GM12878 (cell line): ENCODE results near the gene RFWD3. TPM values are rescaled to one million over a fixed set of nuclear protein-coding genes. Genes with fewer than 3 reads are reported as not detected.

Experiments used
- ATAC-seq: fragments of 200-7000 bp; cut with Tn5 transposase; 3 replicates; pipeline ENCODE4 v1.9.1; 2020; ENCODE audit warnings: mild to moderate bottlenecking, moderate library complexity
- BruUV-seq: library from RNA; stranded (reverse); fragments of 400-500 nt; replicated peaks from 2 replicates; lab custom pipeline; 2021; lab: Mats Ljungman, UMichigan
- CTCF ChIA-PET: fragments of 300-600 bp; sonication (Branson Sonifier 250); formaldehyde crosslinking; extraction: SDS; loops from one replicate; lab custom pipeline; 2021; ENCODE audit warnings: inconsistent platforms; lab: Yijun Ruan, JAX
- POLR2A ChIA-PET: fragments of 350-600 bp; formaldehyde crosslinking; extraction: SDS; loops from one replicate; lab custom pipeline; 2021; ENCODE audit warnings: inconsistent platforms; lab: Charles Lee
- RAD21 ChIA-PET: fragments of 300-600 bp; sonication (Branson Sonifier 250); formaldehyde crosslinking; loops from one replicate; lab custom pipeline; 2023; ENCODE audit warnings: antibody characterized with exemption; ENCODE audit not compliant: unreplicated experiment; lab: Charles Lee
- SMC1A ChIA-PET: fragments of 300-600 bp; sonication (Branson Sonifier 250); formaldehyde crosslinking; loops from one replicate; lab custom pipeline; 2023; ENCODE audit not compliant: unreplicated experiment, uncharacterized antibody; lab: Charles Lee
- DNase-seq: peaks from one replicate; pipeline ENCODE4 v3.0.0-alpha.2; 2011; ENCODE audit warnings: low read depth, low spot score
- FAIRE-seq: peaks from 3 replicates; lab custom pipeline; 2011; peaks lifted over from hg19 to GRCh38; lab: Jason Lieb, UNC
- H2AFZ ChIP-seq: 2 replicates; pipeline ENCODE4 v1.6.0; 2011; ENCODE audit warnings: low read depth, low read length, control low read depth; ENCODE audit not compliant: control insufficient read depth
- H3K27ac ChIP-seq: 2 replicates; pipeline ENCODE4 v1.5.1; 2011; ENCODE audit warnings: control low read depth; ENCODE audit not compliant: control insufficient read depth, insufficient read depth
- H3K27me3 ChIP-seq, 2 experiments: replicated peaks in 1 of 2; 2 replicates each; pipeline versions ENCODE4 v1.6.0 to v1.6.1; 2011; ENCODE audit warnings: low read length in 1 of 2; ENCODE audit not compliant: control insufficient read depth in 2 of 2, insufficient read depth in 2 of 2
- H3K36me3 ChIP-seq, 2 experiments: 2 replicates each; pipeline ENCODE4 v1.5.1; 2011; ENCODE audit warnings: low read length in 1 of 2; ENCODE audit not compliant: control insufficient read depth in 2 of 2, insufficient read depth in 2 of 2
- H3K4me1 ChIP-seq: 2 replicates; pipeline ENCODE4 v1.6.1; 2011; ENCODE audit warnings: mild to moderate bottlenecking, low read length, moderate library complexity, mixed read lengths; ENCODE audit not compliant: control insufficient read depth, insufficient read depth
- H3K4me2 ChIP-seq: 2 replicates; pipeline ENCODE4 v1.6.0; 2011; ENCODE audit warnings: control low read depth; ENCODE audit not compliant: control insufficient read depth, insufficient read depth
- H3K4me3 ChIP-seq: fragments of 200-600 bp; sonication (generic); 2 replicates; pipeline ENCODE4 v1.5.1; 2016
- H3K79me2 ChIP-seq: 2 replicates; pipeline ENCODE4 v1.6.0; 2011; ENCODE audit warnings: low read length; ENCODE audit not compliant: control insufficient read depth, insufficient read depth
- H3K9ac ChIP-seq: 2 replicates; pipeline ENCODE4 v1.8.0; 2011; ENCODE audit warnings: low read length, control low read depth, mixed read lengths; ENCODE audit not compliant: control insufficient read depth, insufficient read depth
- H3K9me3 ChIP-seq: replicated peaks from 3 replicates; pipeline ENCODE4 v1.5.1; 2011; ENCODE audit warnings: mild to moderate bottlenecking, low read length; ENCODE audit not compliant: control insufficient read depth, insufficient read depth
- H4K20me1 ChIP-seq: 2 replicates; pipeline ENCODE4 v1.6.0; 2011; ENCODE audit not compliant: control insufficient read depth, insufficient read depth
- BRCA1 ChIP-seq: IDR thresholded peaks from 2 replicates; pipeline ENCODE4 v1.6.1; 2011; ENCODE audit warnings: low read depth, low read length, improper control_type of control experiment
- ESRRA ChIP-seq: IDR thresholded peaks from 2 replicates; pipeline ENCODE4 v1.6.1; 2012; ENCODE audit warnings: mild to moderate bottlenecking, low read length, improper control_type of control experiment
- HDGF ChIP-seq: fragments of 450-650 bp; IDR thresholded peaks from 2 replicates; pipeline ENCODE4 v1.6.1; 2016; ENCODE audit warnings: antibody characterized with exemption
- RAD21 ChIP-seq: IDR thresholded peaks from 2 replicates; pipeline ENCODE4 v1.6.1; 2011; ENCODE audit warnings: mild to moderate bottlenecking, low read depth, low read length, moderate library complexity; ENCODE audit not compliant: insufficient read depth
- SIX5 ChIP-seq: IDR thresholded peaks from 2 replicates; pipeline ENCODE4 v1.6.1; 2011; ENCODE audit warnings: mild to moderate bottlenecking, low read depth, low read length, moderate library complexity; ENCODE audit not compliant: severe bottlenecking
- SMARCA5 ChIP-seq: fragments of 450-650 bp; IDR thresholded peaks from 2 replicates; pipeline ENCODE4 v1.6.1; 2017; ENCODE audit warnings: mild to moderate bottlenecking
- SREBF1 ChIP-seq: IDR thresholded peaks from 2 replicates; pipeline ENCODE4 v1.6.1; 2012; ENCODE audit warnings: mild to moderate bottlenecking, low read length
- TBL1XR1 ChIP-seq: IDR thresholded peaks from 2 replicates; pipeline ENCODE4 v1.6.1; 2012; ENCODE audit warnings: low read depth, low read length, improper control_type of control experiment
- ZNF217 ChIP-seq: fragments of 450-650 bp; IDR thresholded peaks from 2 replicates; pipeline ENCODE4 v1.6.1; 2017; ENCODE audit warnings: antibody characterized with exemption, mild to moderate bottlenecking
- WGBS: methylation state at CpG from one replicate; pipeline ENCODE4 v1.1.6; 2016; ENCODE audit warnings: low lambda C conversion rate; ENCODE audit not compliant: insufficient replicate concordance, insufficient coverage; ENCODE audit errors: missing lambda C conversion rate; 5-methylcytosine and 5-hydroxymethylcytosine counted together
- in situ Hi-C: fragments of 300-500 bp; cut with MboI; formaldehyde crosslinking; loops from 9 replicates; pipeline ENCODE4 v1.14.3; 2018; ENCODE audit warnings: mixed read lengths
- intact Hi-C: fragments of 100-400 bp; cut with micrococcal nuclease; formaldehyde crosslinking; loops from one replicate; pipeline ENCODE4 v1.14.2; 2022; ENCODE audit not compliant: unreplicated experiment
- polyA plus RNA-seq, 11 experiments: library from polyadenylated mRNA; depleted of rRNA in 4 of 11; unstranded in 6 of 11; stranded (reverse) in 5 of 11; fragments of >200 nt; fragmentation: Nextera tagmentation in 4 of 11; fragmentation: Illumina TruSeq in 1 of 11; extraction: Ambion mirVana in 4 of 11; extraction: Trizol in 1 of 11; gene quantifications; 1 replicate in 1 of 11; 2 replicates in 10 of 11; pipeline versions ENCODE4 v1.2.1 to v1.2.3, GENCODE V29; 2011 to 2016; ENCODE audit warnings: inconsistent platforms in 2 of 11, missing spikeins in 2 of 11, low read depth in 1 of 11
- total RNA-seq, 4 experiments: library from RNA; depleted of rRNA in 3 of 4; stranded (reverse); fragments of >200 nt in 3 of 4; fragmentation: Illumina TruSeq in 1 of 4; extraction: Trizol in 1 of 4; gene quantifications; 2 replicates each; pipeline versions ENCODE4 v1.2.1 to v1.2.3, GENCODE V29; 2013 to 2021
- TF ChIP-seq, protein P1 (sequence below): fragments of 450-650 bp; IDR thresholded peaks from 2 replicates; pipeline ENCODE4 v1.6.1; 2017; ENCODE audit warnings: mild to moderate bottlenecking, moderate library complexity
- TF ChIP-seq, protein P2 (sequence below): fragments of 450-650 bp; IDR thresholded peaks from 2 replicates; pipeline ENCODE4 v1.6.1; 2016; ENCODE audit warnings: mild to moderate bottlenecking
- TF ChIP-seq, protein P3 (sequence below): fragments of 450-650 bp; IDR thresholded peaks from 2 replicates; pipeline ENCODE4 v1.6.1; 2017; ENCODE audit warnings: mild to moderate bottlenecking, moderate library complexity

RFWD3 gene
- total and polyA plus RNA-seq, 10 of the 15 experiments (the other 5 are each of a cell fraction or from before 2014, with no cell fraction given), result 10.7 to 78.5 (median 51.2) TPM

DNA sequence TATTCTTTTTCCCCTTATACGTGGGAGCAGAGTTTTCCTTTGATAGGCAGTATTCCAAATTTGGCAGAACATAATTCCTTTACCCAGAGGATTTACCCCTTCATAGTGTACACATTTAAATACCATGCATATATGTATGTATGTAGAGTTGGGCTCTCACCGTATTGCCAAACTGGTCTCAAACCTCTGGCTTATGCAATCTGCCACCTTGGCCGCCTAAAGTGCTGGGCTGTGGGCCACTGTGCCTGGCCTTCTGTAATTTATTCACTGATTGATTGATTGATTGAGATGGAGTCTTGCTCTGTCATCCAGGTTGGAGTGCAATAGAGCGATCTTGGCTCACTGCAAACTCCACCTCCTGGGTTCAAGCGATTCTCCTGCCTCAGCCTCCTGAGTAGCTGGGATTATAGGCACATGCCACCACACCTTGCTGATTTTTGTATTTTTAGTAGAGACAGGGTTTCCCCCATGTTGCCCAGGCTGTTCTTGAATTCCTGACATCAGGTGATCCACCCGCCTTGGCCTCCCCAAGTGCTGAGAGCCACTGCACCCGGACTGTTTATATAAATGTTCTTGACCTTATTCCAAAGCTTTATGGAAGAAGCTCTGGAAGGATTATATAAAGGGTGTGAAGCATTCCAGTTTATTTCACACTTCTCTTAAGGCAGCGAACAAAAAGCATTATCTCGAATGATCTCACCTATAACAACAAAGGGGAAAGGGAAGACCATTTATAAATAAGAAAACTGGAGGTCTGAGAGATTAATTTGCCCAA is 74.6 kb downstream of the RFWD3 start (continued):
- TF ChIP-seq, protein P1, sequence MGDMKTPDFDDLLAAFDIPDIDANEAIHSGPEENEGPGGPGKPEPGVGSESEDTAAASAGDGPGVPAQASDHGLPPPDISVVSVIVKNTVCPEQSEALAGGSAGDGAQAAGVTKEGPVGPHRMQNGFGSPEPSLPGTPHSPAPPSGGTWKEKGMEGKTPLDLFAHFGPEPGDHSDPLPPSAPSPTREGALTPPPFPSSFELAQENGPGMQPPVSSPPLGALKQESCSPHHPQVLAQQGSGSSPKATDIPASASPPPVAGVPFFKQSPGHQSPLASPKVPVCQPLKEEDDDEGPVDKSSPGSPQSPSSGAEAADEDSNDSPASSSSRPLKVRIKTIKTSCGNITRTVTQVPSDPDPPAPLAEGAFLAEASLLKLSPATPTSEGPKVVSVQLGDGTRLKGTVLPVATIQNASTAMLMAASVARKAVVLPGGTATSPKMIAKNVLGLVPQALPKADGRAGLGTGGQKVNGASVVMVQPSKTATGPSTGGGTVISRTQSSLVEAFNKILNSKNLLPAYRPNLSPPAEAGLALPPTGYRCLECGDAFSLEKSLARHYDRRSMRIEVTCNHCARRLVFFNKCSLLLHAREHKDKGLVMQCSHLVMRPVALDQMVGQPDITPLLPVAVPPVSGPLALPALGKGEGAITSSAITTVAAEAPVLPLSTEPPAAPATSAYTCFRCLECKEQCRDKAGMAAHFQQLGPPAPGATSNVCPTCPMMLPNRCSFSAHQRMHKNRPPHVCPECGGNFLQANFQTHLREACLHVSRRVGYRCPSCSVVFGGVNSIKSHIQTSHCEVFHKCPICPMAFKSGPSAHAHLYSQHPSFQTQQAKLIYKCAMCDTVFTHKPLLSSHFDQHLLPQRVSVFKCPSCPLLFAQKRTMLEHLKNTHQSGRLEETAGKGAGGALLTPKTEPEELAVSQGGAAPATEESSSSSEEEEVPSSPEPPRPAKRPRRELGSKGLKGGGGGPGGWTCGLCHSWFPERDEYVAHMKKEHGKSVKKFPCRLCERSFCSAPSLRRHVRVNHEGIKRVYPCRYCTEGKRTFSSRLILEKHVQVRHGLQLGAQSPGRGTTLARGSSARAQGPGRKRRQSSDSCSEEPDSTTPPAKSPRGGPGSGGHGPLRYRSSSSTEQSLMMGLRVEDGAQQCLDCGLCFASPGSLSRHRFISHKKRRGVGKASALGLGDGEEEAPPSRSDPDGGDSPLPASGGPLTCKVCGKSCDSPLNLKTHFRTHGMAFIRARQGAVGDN, result no peak

DNA sequence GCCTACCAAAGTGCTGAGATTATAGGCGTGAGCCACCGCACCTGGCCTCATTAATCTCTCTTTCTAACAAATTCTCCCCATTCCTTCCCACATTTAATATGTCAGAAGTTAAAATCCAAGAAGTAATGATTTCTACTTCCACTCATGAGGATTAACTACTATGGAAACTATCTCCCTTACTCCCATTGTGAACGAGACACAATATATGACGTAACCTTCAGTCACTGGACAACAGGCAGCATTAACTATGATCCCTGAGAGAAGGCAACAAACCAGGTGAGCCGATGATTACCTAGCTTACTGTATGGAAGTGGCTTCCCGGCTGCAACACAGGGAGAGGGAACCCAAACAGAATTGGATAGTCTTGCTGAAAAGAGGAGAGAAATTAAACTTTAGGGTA is 79.7 kb downstream of the RFWD3 start:
- FAIRE-seq (no peak), DNase-seq (no peak), ATAC-seq (no peak)
- no peaks in the 10 kb centered on the region; the same call in 2 of the 3 replicates for H3K9me3 ChIP-seq
- ChIA-PET RAD21 (interaction anchor here (1.2 kb wide), 1 partner anchor 14 kb away, joined by 5 read pairs; no protein-coding TSS in a partner anchor), SMC1A (interaction anchor here (1.4 to 2.9 kb wide), 3 partner anchors 9 to 91 kb away, joined by 3 to 16 read pairs (median 10); no protein-coding TSS in a partner anchor), CTCF (interaction anchor here (1.2 to 1.8 kb wide), 2 partner anchors 9 to 36 kb away, joined by 4 to 6 read pairs; no protein-coding TSS in a partner anchor), POLR2A (interaction anchor here (1.4 to 2.2 kb wide), 2 partner anchors 9 to 19 kb away, joined by 3 to 14 read pairs; no protein-coding TSS in a partner anchor)
- no peak overlapping the region for H3K4me2 ChIP-seq
- 99% methylated on average over 6 of the region's 6 CpGs for WGBS
- H3K27me3 ChIP-seq, result no peaks in the 10 kb centered on the region
- in situ Hi-C loops (no loop called here), intact Hi-C loops (no loop called here)
- peaks cover 52% of the 10 kb centered on the region for H3K79me2 ChIP-seq
- no peak overlapping the region for H3K27ac ChIP-seq
- H4K20me1 ChIP-seq, result no peaks in the 10 kb centered on the region
- BruUV-seq, result no TSS peak
- H3K9ac ChIP-seq, result no peak overlapping the region
- H3K36me3 ChIP-seq, result no peaks in the 10 kb centered on the region
- H3K4me1 ChIP-seq, result peaks cover 2% of the 10 kb centered on the region; the same call in 1 of the 2 replicates
- no peak overlapping the region for H2AFZ ChIP-seq
- H3K4me3 ChIP-seq, result no peak overlapping the region
- TF ChIP-seq ESRRA, result no peak
- no peak for TF ChIP-seq TBL1XR1
- TF ChIP-seq, protein P2, sequence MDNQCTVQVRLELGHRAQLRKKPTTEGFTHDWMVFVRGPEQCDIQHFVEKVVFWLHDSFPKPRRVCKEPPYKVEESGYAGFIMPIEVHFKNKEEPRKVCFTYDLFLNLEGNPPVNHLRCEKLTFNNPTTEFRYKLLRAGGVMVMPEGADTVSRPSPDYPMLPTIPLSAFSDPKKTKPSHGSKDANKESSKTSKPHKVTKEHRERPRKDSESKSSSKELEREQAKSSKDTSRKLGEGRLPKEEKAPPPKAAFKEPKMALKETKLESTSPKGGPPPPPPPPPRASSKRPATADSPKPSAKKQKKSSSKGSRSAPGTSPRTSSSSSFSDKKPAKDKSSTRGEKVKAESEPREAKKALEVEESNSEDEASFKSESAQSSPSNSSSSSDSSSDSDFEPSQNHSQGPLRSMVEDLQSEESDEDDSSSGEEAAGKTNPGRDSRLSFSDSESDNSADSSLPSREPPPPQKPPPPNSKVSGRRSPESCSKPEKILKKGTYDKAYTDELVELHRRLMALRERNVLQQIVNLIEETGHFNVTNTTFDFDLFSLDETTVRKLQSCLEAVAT, result no peak
- TF ChIP-seq, protein P3, sequence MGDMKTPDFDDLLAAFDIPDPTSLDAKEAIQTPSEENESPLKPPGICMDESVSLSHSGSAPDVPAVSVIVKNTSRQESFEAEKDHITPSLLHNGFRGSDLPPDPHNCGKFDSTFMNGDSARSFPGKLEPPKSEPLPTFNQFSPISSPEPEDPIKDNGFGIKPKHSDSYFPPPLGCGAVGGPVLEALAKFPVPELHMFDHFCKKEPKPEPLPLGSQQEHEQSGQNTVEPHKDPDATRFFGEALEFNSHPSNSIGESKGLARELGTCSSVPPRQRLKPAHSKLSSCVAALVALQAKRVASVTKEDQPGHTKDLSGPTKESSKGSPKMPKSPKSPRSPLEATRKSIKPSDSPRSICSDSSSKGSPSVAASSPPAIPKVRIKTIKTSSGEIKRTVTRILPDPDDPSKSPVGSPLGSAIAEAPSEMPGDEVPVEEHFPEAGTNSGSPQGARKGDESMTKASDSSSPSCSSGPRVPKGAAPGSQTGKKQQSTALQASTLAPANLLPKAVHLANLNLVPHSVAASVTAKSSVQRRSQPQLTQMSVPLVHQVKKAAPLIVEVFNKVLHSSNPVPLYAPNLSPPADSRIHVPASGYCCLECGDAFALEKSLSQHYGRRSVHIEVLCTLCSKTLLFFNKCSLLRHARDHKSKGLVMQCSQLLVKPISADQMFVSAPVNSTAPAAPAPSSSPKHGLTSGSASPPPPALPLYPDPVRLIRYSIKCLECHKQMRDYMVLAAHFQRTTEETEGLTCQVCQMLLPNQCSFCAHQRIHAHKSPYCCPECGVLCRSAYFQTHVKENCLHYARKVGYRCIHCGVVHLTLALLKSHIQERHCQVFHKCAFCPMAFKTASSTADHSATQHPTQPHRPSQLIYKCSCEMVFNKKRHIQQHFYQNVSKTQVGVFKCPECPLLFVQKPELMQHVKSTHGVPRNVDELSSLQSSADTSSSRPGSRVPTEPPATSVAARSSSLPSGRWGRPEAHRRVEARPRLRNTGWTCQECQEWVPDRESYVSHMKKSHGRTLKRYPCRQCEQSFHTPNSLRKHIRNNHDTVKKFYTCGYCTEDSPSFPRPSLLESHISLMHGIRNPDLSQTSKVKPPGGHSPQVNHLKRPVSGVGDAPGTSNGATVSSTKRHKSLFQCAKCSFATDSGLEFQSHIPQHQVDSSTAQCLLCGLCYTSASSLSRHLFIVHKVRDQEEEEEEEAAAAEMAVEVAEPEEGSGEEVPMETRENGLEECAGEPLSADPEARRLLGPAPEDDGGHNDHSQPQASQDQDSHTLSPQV, result no peak
- no peak for TF ChIP-seq SREBF1
- no peak for TF ChIP-seq SIX5
- no peak for TF ChIP-seq HDGF
- no peak for TF ChIP-seq ZNF217
- TF ChIP-seq SMARCA5, result no peak
- no peak for TF ChIP-seq BRCA1
- no peak for TF ChIP-seq RAD21
